Uterus (tissue), 2 donors: ENCODE measurements around the gene ARHGAP15.

Source experiments
- POLR2A ChIP-seq, 2 donors: fragments of 450-650 bp; IDR thresholded peaks; one replicate each; pipeline ENCODE4 v1.6.1; 2016; ENCODE audit warnings: antibody characterized with exemption in 2 of 2, mild to moderate bottlenecking in 1 of 2, moderate library complexity in 1 of 2
- TF ChIP-seq, protein P1 (sequence below), 4 experiments: fragments of 200-600 bp in 2 of 4; fragments of 450-650 bp in 2 of 4; sonication (generic) in 2 of 4; IDR thresholded peaks; one replicate each; pipeline ENCODE4 v1.5.1; 2016 to 2019; ENCODE audit warnings: antibody characterized with exemption in 4 of 4, mild to moderate bottlenecking in 2 of 4, moderate library complexity in 1 of 4

DNA sequence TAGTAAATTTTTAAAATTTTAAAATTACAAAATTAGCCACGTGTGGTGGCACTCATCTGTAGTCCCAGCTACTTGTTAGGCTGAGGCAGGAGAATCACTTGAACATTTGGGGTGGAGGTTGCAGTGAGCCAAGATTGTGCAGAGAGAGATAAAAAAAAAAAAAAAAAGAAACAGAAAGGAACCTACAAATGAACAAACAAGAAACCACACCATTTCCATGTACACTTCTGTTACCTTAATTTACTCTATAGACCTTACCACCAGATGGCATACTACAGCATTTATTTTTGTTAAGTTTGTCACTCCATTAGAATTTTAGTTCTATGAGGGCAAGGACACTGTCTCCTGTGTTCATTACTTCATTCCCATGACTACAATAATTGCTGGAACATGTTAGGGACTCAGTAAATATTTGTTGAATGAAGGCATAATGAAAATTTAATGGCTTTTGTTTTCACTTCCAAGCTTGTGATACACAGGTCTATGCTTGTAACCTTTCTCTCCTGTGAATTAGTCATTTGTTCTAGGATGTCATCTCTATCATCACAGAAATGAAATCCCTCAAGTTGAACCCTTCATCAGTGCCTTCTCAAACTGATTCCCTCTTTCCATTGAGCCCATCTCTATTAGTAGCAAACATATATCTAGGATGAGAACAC lies 76.0 kb downstream of the ARHGAP15 start:
- TF ChIP-seq, protein P1, sequence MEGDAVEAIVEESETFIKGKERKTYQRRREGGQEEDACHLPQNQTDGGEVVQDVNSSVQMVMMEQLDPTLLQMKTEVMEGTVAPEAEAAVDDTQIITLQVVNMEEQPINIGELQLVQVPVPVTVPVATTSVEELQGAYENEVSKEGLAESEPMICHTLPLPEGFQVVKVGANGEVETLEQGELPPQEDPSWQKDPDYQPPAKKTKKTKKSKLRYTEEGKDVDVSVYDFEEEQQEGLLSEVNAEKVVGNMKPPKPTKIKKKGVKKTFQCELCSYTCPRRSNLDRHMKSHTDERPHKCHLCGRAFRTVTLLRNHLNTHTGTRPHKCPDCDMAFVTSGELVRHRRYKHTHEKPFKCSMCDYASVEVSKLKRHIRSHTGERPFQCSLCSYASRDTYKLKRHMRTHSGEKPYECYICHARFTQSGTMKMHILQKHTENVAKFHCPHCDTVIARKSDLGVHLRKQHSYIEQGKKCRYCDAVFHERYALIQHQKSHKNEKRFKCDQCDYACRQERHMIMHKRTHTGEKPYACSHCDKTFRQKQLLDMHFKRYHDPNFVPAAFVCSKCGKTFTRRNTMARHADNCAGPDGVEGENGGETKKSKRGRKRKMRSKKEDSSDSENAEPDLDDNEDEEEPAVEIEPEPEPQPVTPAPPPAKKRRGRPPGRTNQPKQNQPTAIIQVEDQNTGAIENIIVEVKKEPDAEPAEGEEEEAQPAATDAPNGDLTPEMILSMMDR (IDR thresholded peaks at IDR 0.05), result no peak
- TF ChIP-seq POLR2A (IDR thresholded peaks at IDR 0.05), result no peak
